Lung microvascular endothelial cell (primary cell): ENCODE results near the gene SEC22A. TPM values are rescaled to one million over a fixed set of nuclear protein-coding genes. Genes with fewer than 3 reads are reported as not detected.
A peak's percentile ranks its signal among the peaks of the same experiment; 100 is the strongest.
"Not testable (repeated sequence)": the region's sequence is repeated elsewhere in the genome, so short reads cannot be mapped to it uniquely, and the experiment has no call there.

ENCODE experiments used
- DNase-seq, 2 donors: peaks; one replicate each; pipeline versions ENCODE4 v3.0.0 to v3.0.0-alpha.2; 2010; ENCODE audit warnings: low read depth in 2 of 2
- total RNA-seq: library from RNA; depleted of rRNA; stranded (reverse); fragments of >200 nt; gene quantifications from 2 replicates; pipeline ENCODE4 v1.2.1, GENCODE V29; 2014

SEC22A gene
- total RNA-seq, 1 donor from 2014 or later = 31.2 TPM

GRCh38 chr3:123180791-123181190 is 21.0 kb upstream of the SEC22A start:
- no peak for DNase-seq

- DNase-seq = peak; percentile 66 to 84
Observed at GRCh38 chr3:123186695-123187094, 15.0 kb upstream of the SEC22A start.

GRCh38 chr3:123188058-123188457 is 13.7 kb upstream of the SEC22A start:
- no peak for DNase-seq

- no peak for DNase-seq
Observed at GRCh38 chr3:123193448-123194101, 8.2 kb upstream of the SEC22A start.

- peak; percentile 26 to 61 for DNase-seq
Observed at GRCh38 chr3:123194552-123194951, 7.2 kb upstream of the SEC22A start.

GRCh38 chr3:123198372-123198771 is 3.4 kb upstream of the SEC22A start:
- no peak for DNase-seq

GRCh38 chr3:123201223-123201556 is 553 bp upstream of the SEC22A start:
- no peak for DNase-seq

GRCh38 chr3:123202451-123202850 is 708 bp downstream of the SEC22A start:
- DNase-seq = peak in 1 of 2 donors; percentile 3

GRCh38 chr3:123218990-123219389 is 17.2 kb downstream of the SEC22A start:
- DNase-seq = no peak

- not testable (repeated sequence) for DNase-seq
Observed at GRCh38 chr3:123221369-123221768, 19.6 kb downstream of the SEC22A start.

- DNase-seq = no peak
Observed at GRCh38 chr3:123225016-123225415, 23.3 kb downstream of the SEC22A start.

GRCh38 chr3:123226549-123226948 is 24.8 kb downstream of the SEC22A start:
- no peak for DNase-seq

GRCh38 chr3:123229145-123229544 is 27.4 kb downstream of the SEC22A start:
- peak; percentile 2 to 3 for DNase-seq

GRCh38 chr3:123236902-123237301 is 35.2 kb downstream of the SEC22A start:
- no peak for DNase-seq

GRCh38 chr3:123239186-123239585 is 37.4 kb downstream of the SEC22A start:
- DNase-seq = not testable (repeated sequence)

- no peak for DNase-seq
Observed at GRCh38 chr3:123239756-123240155, 38.0 kb downstream of the SEC22A start.

- no peak for DNase-seq
Observed at GRCh38 chr3:123244128-123244527, 42.4 kb downstream of the SEC22A start.

- DNase-seq = peak; percentile 23 to 26
Observed at GRCh38 chr3:123246866-123247265, 45.1 kb downstream of the SEC22A start.

GRCh38 chr3:123256256-123256655 is 54.5 kb downstream of the SEC22A start:
- DNase-seq = no peak

GRCh38 chr3:123258359-123258758 is 56.6 kb downstream of the SEC22A start:
- DNase-seq = no peak

GRCh38 chr3:123258811-123259420 is 57.2 kb downstream of the SEC22A start:
- peak; percentile 73 to 81 for DNase-seq

GRCh38 chr3:123261666-123262065 is 59.9 kb downstream of the SEC22A start:
- no peak for DNase-seq

- no peak for DNase-seq
Observed at GRCh38 chr3:123262226-123262625, 60.5 kb downstream of the SEC22A start.
